ENCODE measurements around the gene DDX31. TPM values are rescaled to one million over a fixed set of nuclear protein-coding genes. Genes with fewer than 3 reads are reported as not detected.

The DDX31 gene
- total and polyA plus RNA-seq, 9 of the 15 experiments (the other 6 are each of a cell fraction or from before 2014, with no cell fraction given), result 11.9 to 24.6 (median 22.2) TPM

GRCh38 chr9:132579427-132579798 lies 90.4 kb downstream of the DDX31 start (continued):
- no peak for TF ChIP-seq FOXP4 (CRISPR knock-in tag; IDR thresholded peaks at IDR 0.05; ENCODE audit: borderline replicate concordance)
- no peak for TF ChIP-seq ESRRB (CRISPR knock-in tag; IDR thresholded peaks at IDR 0.05; ENCODE audit: borderline replicate concordance)
- TF ChIP-seq ZBTB2 (IDR thresholded peaks at IDR 0.05), result no peak
- TF ChIP-seq ZNF140 (CRISPR knock-in tag; IDR thresholded peaks at IDR 0.05), result no peak
- TF ChIP-seq E2F6 (IDR thresholded peaks at IDR 0.05; ENCODE audit: borderline replicate concordance in 1 of 2, extremely low read depth in 1 of 2, insufficient read depth in 1 of 2, insufficient read length in 1 of 2, low read depth in 1 of 2, low read length in 1 of 2, poor library complexity in 1 of 2, severe bottlenecking in 1 of 2), result no peak
